ENCODE measurements around the gene NPLOC4. TPM values are rescaled to one million over a fixed set of nuclear protein-coding genes. Genes with fewer than 3 reads are reported as not detected.

NPLOC4 gene
- total RNA-seq, 1 donor from 2014 or later = 137 TPM

- Mint-ChIP-seq H3K9me3 (ENCODE audit: unreplicated experiment) (peaks cover 5% of the 10 kb centered on the region), H3K4me1 (ENCODE audit: low read depth, unreplicated experiment) (peaks cover 2% of the 10 kb centered on the region), H3K36me3 (ENCODE audit: unreplicated experiment) (no peaks in the 10 kb centered on the region), H3K4me3 (ENCODE audit: unreplicated experiment) (no peak overlapping the region), H3K27me3 (ENCODE audit: unreplicated experiment) (peaks cover 17% of the 10 kb centered on the region), H3K27ac (ENCODE audit: unreplicated experiment) (no peak overlapping the region)
- TF ChIP-seq CTCF (IDR thresholded peaks at IDR 0.05; ENCODE audit: partially characterized antibody, unreplicated experiment) = no peak
- DNase-seq = no peak
Observed at GRCh38 chr17:81650951-81651350, 14.0 kb upstream of the NPLOC4 start.

GRCh38 chr17:81648707-81649085 is 11.8 kb upstream of the NPLOC4 start:
- H3K27me3 Mint-ChIP-seq (ENCODE audit: unreplicated experiment) = peaks cover 19% of the 10 kb centered on the region
- H3K9me3 Mint-ChIP-seq (ENCODE audit: unreplicated experiment) = peaks cover 5% of the 10 kb centered on the region
- no peak overlapping the region for H3K4me3 Mint-ChIP-seq (ENCODE audit: unreplicated experiment)
- no peak overlapping the region for H3K27ac Mint-ChIP-seq (ENCODE audit: unreplicated experiment)
- TF ChIP-seq CTCF (IDR thresholded peaks at IDR 0.05; ENCODE audit: partially characterized antibody, unreplicated experiment) = no peak
- no peaks in the 10 kb centered on the region for H3K36me3 Mint-ChIP-seq (ENCODE audit: unreplicated experiment)
- DNase-seq = no peak
- peaks cover 2% of the 10 kb centered on the region for H3K4me1 Mint-ChIP-seq (ENCODE audit: low read depth, unreplicated experiment)

GRCh38 chr17:81648013-81648706 is 11.2 kb upstream of the NPLOC4 start:
- peaks cover 19% of the 10 kb centered on the region for H3K27me3 Mint-ChIP-seq (ENCODE audit: unreplicated experiment)
- no peak for TF ChIP-seq CTCF (IDR thresholded peaks at IDR 0.05; ENCODE audit: partially characterized antibody, unreplicated experiment)

GRCh38 chr17:81647640-81648012 is 10.7 kb upstream of the NPLOC4 start:
- no peak for DNase-seq
- Mint-ChIP-seq H3K27me3 (ENCODE audit: unreplicated experiment) (peaks cover 19% of the 10 kb centered on the region), H3K27ac (ENCODE audit: unreplicated experiment) (no peak overlapping the region), H3K4me1 (ENCODE audit: low read depth, unreplicated experiment) (peaks cover 2% of the 10 kb centered on the region), H3K4me3 (ENCODE audit: unreplicated experiment) (no peak overlapping the region), H3K36me3 (ENCODE audit: unreplicated experiment) (no peaks in the 10 kb centered on the region), H3K9me3 (ENCODE audit: unreplicated experiment) (peaks cover 5% of the 10 kb centered on the region)
- no peak for TF ChIP-seq CTCF (IDR thresholded peaks at IDR 0.05; ENCODE audit: partially characterized antibody, unreplicated experiment)

More at GRCh38 chr17:81648013-81648706, 11.2 kb upstream of the NPLOC4 start:
- Mint-ChIP-seq H3K27ac (ENCODE audit: unreplicated experiment) (no peak overlapping the region), H3K9me3 (ENCODE audit: unreplicated experiment) (peaks cover 5% of the 10 kb centered on the region), H3K4me3 (ENCODE audit: unreplicated experiment) (no peak overlapping the region), H3K36me3 (ENCODE audit: unreplicated experiment) (no peaks in the 10 kb centered on the region), H3K4me1 (ENCODE audit: low read depth, unreplicated experiment) (peaks cover 2% of the 10 kb centered on the region)
- DNase-seq = no peak

- Mint-ChIP-seq H3K27me3 (ENCODE audit: unreplicated experiment) (peaks cover 17% of the 10 kb centered on the region), H3K4me1 (ENCODE audit: low read depth, unreplicated experiment) (peaks cover 2% of the 10 kb centered on the region), H3K36me3 (ENCODE audit: unreplicated experiment) (no peaks in the 10 kb centered on the region), H3K4me3 (ENCODE audit: unreplicated experiment) (no peak overlapping the region), H3K27ac (ENCODE audit: unreplicated experiment) (no peak overlapping the region), H3K9me3 (ENCODE audit: unreplicated experiment) (peaks cover 5% of the 10 kb centered on the region)
- no peak for TF ChIP-seq CTCF (IDR thresholded peaks at IDR 0.05; ENCODE audit: partially characterized antibody, unreplicated experiment)
- no peak for DNase-seq
Observed at GRCh38 chr17:81646869-81647600, 10.1 kb upstream of the NPLOC4 start.
